NCI-H524 treated with DMSO at 0.1 percent for 48 hours (cell line): ENCODE measurements around the gene ZDHHC11.
"Not testable (repeated sequence)": the region's sequence is repeated elsewhere in the genome, so short reads cannot be mapped to it uniquely, and the experiment has no call there.

Experiments
- DNase-seq: peaks from one replicate; lab custom pipeline; 2025; lab: John Stamatoyannopoulos, UW

ZDHHC11 gene

DNA sequence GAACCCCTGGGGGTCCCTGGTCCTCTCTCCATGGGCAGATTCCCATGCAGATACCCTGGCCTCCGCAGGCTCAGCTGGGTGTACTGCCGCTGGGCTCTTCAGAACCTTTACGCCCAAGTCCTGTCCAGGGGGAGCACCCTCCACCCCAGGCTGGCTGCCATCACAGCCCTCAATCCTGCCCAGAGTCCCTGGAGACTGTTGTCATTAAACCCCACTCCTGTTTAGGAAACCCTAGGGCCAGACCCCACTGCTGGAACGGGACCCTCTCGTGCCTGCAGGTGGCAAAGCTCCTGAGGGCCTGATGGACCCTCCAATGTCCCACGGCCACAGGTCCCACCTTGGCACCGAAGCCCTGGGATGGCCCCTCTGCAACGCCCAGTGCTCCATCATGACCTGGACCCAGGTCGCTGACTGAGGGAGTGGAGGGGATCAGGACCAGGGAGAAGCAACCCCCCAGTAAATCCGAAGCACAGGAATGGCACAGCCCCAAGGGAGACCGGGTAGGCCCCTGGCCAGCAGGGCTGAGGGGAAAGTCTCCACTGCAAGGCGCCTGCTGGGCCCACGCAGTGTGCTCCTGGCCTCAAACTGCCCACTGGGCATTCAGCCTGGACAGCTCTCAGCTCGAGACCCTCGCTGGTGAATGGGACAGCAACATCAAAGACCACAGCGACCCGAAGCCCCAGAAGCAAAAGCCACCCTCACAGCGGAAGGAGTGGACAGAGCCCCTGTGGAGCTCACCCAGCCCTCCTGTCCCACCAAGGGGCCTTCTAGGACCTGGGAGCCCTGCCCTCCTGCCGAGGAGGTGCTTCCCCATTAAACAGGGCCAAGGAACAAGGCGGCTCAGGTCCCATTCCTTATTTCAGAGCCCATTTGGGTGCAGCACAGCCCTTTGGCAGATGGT lies 74.6 kb downstream of the ZDHHC11 start:
- DNase-seq = no peak

DNA sequence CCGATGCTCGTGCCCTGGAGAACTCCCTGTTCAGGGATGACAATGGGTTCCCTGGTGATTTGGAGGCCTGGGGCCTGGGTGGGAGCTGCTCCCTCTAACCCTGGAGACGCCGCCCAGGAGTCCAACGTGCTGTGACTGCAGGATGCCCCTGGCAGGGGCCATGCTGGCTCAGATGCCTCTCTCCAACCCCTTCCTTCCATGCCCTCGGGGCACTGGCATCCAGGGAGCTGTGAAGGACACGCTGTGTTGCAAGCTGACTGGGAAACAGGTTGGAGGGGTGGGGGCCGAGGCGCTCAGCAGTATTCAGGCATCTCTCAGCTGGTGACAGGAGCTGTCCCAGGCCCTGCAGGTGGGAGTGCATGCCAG lies 75.2 kb downstream of the ZDHHC11 start:
- DNase-seq = not testable (repeated sequence)

DNA sequence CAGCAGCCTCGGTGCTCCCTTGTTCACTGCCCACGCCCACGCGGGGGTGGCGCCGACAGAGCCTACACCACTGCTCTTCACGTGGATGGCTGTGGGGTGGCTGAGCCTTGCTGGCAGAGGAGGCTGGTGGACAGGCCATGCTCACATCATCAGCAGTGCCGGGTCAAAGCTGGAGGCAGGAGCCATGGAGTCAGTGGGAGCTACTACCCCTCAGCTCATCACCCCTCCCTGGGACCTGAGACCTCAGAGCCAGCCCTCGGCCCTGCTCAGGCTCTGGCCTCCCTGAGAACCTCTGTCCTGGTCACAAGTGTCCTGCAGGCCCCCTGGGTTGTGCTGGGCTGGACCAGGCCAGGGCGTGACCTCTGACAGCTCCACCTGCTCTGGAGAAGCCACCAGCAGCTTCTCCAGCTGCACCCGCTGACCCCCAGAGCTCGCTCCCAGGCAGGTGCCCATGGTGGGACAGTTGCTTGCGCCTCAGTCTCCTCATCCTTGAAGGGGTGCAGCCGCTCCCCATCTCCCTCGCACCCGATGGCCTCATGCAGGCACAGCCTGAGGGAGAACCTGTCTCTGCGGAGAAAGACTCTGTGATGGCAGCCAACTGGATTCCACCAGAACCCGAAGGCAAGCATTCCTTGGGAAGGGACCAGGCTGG lies 75.8 kb downstream of the ZDHHC11 start:
- not testable (repeated sequence) for DNase-seq

DNA sequence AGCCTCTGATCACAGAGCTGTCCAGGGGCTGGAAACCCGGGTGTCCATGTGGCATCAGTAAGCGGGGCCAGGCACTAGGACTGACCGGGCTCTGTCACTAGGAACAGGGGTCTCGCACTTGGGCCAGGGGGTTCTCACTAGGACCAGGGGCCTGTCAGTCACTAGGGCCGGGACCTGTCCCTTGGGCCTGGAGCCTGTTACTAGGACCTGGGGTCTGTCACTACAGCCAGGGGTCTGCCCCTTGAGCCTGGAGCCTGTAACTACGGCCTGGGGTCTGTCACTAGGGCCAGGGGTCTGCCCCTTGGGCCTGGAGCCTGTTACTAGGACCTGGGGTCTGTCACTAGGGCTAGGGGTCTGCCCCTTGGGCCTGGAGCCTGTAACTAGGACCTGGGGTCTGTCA lies 76.5 kb downstream of the ZDHHC11 start:
- not testable (repeated sequence) for DNase-seq

DNA sequence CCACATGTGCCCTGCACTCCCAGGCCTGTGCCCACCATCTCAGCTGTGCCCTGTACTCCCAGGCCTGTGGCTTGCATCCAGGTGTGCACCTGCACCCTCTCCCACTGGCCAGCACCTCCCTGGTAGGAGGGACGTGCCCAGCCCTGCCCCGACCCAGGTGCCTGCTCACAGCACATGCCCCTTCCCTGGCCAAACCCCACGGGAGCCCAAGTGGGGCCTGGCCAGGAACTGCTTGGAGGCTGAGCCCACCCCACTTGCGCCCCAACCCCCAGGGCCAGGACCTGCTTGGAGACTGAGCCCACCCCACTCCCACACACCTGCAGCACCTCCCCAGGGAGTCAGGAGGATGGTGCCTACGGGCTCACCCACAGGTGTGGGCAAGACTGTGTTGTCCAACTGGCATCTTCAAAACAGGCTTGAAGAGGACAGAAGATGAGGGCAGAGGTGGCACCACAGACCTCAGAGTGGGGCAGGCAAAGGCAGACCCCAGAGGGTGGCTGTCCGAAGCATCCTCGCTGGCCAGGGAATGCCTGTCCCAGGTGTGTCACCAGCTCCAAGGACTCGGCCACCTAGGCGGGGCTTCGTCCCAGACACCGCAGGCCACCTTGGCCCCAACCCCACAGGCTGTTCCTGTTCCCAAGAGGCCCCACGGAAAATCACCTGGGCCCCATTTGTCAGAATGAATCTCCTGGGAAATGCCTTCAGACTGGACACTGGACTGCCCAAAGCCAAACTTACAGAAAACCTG lies 77.1 kb downstream of the ZDHHC11 start:
- DNase-seq = no peak

DNA sequence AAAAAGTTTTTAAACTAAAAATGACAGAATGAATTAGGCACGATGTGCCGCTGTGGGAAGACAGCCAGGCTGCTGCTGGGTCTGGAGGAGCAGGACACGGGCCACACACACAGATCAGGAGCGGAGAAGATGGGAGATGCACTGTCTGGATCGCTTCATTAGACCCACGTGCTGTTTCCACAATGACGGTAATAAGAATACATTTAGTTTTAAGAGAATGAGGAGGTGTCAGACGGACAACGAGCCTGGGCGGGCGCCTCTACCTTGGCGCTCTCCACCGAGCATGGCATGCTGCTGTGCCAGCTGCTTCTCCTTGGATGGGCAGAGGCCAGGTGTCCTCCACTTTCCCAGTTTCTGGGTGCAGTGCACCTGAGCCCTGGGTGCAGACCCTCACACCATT lies 77.9 kb downstream of the ZDHHC11 start:
- DNase-seq = not testable (repeated sequence)

DNA sequence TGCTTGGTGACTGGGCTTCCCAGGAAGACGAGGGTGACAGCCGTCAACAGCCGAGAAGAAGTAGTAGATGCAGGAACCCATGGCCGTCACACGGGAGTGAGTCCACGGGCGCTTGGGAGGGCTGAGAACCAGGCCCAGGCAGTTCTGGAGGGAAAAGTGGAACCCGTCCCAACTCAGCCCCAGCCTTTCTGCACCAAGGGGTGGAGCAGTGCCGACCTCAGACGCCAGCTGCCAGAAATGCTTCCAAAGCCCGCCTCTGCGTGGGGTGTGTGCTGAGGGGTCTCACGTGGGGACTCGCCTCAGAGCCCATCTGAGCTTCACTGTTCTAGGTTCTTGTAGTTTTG lies 78.3 kb downstream of the ZDHHC11 start:
- DNase-seq = not testable (repeated sequence)

DNA sequence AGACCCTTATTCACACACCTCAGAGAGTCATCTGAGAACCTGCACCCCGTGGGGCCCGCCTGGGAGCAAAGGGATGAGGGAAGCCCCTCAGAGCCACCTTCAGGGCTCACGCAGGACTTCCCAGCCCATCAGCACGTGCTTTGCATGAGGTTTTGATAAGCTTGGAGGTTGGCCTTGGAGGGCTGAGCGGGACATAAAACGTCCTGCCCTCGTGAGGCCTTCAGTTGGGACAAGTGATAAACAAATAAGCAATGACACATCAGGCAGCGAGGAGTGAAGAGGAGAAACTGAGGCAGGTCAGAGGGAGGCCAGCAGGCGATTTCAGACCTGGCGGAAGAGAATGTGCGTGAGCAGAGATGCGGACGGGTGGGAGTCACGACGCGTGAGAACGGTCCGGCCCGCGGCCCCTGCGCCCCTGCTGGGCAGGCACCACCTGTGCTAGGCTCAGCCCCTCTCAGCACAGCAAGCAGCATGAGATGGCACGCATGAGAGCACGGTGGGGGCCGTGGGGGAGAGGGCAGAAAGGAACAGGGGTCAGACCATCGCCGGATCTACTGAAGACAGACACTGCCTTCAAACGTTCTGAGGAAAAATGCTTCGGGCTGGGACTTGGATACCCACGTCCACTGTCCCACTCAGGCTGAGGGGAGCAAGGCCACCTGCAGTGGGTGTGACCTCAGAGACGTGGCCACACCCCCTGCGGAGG lies 78.8 kb downstream of the ZDHHC11 start:
- not testable (repeated sequence) for DNase-seq

DNA sequence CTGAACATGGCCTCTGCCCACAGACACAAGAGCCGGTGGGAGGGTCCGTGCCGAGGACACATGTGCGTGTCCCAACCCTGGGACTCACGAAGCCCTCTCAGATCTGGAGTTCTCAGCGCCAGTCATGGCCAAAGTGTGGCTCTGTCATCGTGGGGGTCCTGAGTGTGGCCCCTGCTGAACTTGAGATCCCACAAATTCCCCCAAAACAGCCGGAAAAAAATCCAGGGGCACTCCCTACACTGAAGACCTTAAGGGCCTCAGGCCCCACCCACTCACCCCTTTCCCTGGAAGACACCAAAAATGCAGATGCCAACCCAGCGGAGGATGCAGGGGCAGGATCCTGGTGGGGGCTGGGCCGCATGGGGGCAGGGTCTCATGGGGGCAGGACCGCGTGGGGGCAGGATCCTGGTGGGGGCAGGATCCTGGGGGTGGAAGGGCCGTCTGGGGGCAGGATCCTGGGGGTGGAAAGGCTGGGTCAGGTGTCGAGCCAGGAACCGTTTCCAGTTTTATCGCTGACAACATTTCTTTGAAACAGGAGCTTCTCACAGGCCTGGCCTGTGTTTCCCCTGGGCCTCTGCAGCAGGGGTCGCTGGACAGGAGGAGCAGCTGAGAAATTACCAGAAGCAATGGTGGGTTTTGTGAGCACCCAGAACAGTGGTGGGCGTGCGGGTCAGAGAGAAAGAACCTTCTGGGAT lies 79.6 kb downstream of the ZDHHC11 start:
- DNase-seq = not testable (repeated sequence)

DNA sequence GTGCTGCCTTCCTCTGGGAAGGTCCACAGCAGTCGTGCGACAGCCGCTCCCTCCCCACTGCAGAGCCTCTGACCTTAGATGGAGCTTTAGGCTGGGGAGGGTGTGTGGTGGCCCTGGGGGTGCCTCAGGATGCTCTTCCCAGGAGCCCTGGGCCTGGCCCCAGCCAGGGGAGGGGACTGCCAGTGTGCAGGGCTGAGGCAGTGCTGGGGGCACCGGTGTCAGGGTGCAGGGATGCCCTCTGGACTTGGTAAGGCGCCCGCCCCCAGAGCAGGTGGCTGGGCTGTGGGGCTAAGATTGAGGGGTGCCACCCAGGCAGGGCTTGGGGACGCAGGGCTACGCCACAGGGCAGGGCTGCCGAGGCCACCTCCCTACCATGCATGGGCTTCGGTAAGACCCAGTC lies 80.2 kb downstream of the ZDHHC11 start:
- DNase-seq = not testable (repeated sequence)

DNA sequence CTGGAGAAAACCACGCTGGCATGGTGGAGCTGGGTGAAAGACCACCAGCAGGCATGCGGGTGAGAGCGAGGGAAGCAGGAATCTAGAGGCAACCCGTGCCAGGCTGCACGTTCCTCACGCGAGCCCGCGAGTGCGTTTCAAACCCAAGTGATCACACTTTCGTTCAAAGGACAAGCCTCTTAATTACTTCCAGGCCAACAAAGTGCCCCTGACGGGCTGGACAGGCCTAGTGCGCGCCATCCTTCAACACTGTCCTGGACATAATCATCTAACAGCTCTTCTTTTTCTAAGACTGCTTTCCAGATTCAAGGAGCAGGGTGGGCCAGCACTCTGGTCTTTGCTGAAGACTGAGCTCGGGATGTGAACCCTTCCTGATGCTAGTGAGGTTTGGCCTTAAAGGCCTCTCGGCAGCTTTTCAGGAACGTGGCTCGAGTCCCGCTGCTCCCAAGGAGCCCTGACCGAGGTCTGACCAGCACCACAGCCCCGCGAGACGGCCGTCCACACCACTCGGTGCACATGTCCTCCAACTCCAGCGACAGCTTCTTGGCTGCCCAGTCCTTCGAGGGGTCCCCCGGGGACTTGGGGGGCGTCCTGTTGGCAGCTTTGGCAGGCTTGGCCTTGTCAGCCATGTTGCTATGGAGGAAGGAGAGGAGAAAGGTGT lies 81.2 kb downstream of the ZDHHC11 start:
- not testable (repeated sequence) for DNase-seq

DNA sequence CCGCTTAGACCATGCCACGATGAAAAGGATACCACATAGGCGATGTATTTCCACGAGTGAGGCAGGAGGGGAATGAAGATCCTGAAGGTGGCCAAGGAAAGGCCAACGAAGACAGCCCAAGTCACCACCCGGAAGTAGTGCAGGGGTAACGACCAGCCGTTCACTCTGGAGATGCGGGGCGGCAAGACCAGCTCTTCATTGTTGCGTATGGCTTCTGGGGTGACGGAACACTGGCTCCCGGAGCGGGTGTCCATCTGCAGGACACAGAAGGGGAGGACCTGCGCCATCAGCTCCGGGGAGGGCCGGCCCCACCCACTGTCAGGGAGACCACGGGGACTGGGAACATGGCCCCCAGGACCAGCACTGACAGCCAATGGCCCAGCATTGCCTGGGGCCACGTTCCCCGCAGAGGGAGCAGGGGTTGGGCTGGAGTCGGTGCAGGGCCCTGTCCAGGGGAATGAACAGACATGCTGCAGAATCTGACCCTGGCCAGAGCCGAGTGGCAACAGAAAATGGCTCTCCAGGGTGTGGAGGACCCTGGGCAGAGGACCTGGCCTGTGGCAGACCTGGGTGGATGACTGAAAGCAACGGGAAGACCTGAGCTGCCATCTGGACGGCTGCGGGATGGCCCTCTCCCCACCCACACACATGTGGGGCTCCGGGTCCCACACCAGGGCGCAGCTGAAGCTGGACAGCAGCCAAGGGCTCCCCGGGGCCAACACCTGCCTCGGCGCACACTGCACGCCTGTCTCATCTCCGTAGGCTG lies 83.9 kb downstream of the ZDHHC11 start:
- no peak for DNase-seq

DNA sequence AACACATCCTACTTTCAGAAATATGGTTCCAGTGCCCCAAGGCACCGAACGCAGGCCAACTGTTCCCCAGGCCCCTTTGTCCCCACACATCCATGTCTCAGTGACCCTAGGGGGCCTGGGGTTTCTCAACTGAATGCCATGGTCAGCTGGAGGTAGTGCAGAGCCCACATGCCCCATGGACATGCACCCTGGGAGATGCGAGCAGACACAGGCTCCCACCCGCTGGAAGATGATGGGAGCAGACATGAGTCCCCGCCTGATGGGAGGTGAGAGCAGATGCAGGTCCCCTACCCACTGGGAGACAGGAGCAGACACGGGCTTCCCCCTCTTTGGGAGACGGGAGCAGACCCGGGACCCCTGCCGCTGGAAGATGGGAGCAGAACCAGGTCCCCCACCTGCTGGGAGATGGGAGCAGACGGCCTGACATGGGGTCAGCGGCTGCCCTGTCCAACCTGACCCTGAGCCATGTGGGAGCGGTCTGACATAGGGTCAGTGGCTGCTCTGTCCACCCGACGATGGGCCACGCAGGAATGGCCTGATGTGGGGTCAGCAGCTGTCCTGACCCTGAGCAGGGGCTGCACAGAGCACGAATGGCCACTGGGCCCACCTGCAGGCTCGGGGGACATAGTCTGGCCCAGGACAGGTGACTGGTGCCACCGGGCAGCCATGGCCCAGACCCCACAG lies 84.7 kb downstream of the ZDHHC11 start:
- DNase-seq = no peak

DNA sequence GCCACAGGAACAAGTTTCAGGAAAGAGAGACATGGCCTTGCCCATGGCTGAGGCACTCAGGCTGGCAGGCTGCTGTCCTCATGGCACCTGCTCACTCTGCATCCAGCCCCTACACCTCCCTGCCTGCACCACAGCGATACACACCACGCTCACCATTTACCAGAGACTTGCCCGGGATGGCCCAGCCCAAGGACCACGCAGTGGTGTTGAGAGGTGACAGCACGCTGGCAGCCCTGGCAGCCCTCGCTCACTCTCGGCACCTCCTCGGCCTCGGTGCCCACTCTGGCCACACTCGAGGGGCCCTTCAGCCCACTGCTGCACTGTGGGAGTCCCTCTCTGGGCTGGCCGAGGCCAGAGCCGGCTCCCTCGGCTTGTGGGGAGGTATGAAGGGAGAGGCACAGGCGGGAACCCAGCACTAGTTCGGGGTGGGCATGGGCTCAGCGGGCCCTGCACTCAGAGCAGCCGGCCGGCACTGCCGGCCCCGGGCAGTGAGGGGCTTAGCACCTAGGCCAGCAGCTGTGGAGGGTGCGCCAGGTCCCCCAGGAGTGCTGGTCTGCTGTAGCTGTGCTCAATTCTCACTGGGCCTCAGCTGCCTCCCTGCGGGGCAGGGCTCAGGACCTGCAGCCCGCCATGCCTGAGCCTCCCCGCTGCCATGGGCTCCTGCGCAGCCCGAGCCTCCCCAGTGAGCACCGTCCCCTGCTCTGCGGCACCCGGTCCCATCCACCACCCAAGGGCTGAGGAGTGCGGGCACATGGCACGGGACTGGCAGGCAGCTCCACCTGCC lies 86.6 kb downstream of the ZDHHC11 start:
- no peak for DNase-seq

DNA sequence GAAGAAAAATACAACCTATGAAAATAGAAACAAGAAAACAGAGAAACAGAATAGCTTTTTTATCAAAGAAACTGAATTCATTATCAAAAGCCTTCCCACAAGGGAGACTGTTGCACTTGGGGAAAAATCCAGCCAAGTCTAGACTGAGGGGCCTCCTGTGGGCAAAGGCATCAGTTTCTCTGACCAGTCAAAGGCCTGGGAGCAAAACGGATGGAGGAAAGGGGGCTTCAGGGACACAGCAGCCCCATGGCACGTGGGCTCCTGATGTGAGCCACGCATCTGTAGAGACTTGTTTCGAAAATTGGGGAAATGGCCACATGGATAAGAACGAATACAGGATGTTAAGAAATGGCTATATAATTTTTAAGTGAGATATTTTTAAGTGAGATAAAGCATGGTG lies 87.4 kb downstream of the ZDHHC11 start:
- no peak for DNase-seq

DNA sequence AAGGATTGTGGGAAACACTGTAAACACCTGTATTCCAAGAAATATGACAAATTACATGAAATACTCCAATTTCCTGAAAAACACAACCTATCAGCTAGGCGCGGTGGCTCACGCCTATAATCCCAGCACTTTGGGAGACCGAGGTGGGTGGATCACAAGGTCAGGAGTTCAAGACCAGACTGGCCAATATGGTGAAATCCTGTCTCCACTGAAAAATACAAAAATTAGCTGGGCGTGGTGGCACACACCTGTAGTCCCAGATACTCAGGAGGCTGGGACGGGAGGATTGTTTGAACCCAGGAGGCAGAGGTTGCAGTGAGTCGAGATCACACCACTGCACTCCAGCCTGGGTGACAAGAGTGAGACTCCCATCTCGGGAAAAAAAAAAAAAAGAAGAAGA lies 87.8 kb downstream of the ZDHHC11 start:
- not testable (repeated sequence) for DNase-seq

DNA sequence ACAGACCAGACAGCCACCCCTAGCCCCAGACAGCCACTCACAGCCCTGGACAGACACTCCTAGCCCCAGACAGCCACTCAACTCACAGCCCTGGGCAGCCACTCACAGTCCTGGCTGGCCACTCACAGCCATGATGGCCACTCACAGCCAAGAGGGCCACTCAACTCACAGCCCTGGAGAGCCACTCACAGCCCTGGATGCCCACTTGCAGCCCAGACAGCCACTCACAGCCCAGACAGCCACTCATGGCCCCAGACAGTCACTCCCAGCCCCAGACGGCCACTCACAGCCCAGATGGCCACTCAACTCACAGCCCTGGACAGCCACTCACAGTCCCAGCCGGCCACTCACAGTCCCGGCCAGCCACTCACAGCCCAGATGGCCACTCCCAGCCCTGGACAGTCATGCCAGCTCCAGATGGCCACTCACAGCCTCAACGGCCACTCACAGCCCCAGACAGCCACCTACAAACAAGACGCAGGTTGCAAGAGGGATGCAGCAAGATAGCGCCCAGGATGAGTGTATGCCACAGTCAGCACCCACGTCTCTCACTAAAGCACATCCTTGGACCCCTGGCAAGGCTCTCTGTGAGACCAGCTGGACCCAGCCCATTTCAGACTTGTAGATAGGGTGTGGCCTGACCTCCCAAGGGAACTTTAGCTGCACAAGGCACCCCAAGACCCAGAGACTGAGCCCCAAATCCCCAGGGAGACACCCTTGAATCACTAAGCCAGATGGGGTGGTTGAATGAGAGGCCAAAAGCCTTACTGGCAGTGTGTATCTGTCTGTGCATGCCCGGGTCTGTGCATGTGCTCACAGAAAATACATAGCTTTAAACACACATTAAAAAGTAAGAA lies 88.7 kb downstream of the ZDHHC11 start:
- peak; percentile 92 for DNase-seq
